SK-N-SH treated with all-trans-retinoic acid at 6 μM for 48 hours (cell line): Measurements from ENCODE around the gene RUNDC1.
"Not testable (repeated sequence)": the region's sequence is repeated elsewhere in the genome, so short reads cannot be mapped to it uniquely, and the experiment has no call there.

Source experiments
- ATAC-seq: fragments of 200-7000 bp; cut with Tn5 transposase; 3 replicates; pipeline ENCODE4 v1.9.1; 2020; ENCODE audit warnings: mild to moderate bottlenecking, moderate library complexity
- BACH2 ChIP-seq: fragments of 250-450 bp; sonication (Bioruptor Pico); IDR thresholded peaks from 2 replicates; pipeline ENCODE4 v1.9.0; 2021; ENCODE audit warnings: mild to moderate bottlenecking, borderline replicate concordance
- CSDC2 ChIP-seq: fragments of 250-450 bp; sonication (Bioruptor Pico); IDR thresholded peaks from 2 replicates; pipeline ENCODE4 v1.5.0; 2020; ENCODE audit warnings: mild to moderate bottlenecking, moderate library complexity
- CSRNP3 ChIP-seq: fragments of 250-450 bp; sonication (Bioruptor Pico); IDR thresholded peaks from 2 replicates; pipeline ENCODE4 v1.5.1; 2021; ENCODE audit warnings: mild to moderate bottlenecking, moderate library complexity
- ESRRG ChIP-seq: fragments of 250-450 bp; sonication (Bioruptor Pico); IDR thresholded peaks from 2 replicates; pipeline ENCODE4 v1.6.1; 2021; ENCODE audit warnings: mild to moderate bottlenecking
- ISL1 ChIP-seq: fragments of 250-450 bp; sonication (Bioruptor Pico); IDR thresholded peaks from 2 replicates; pipeline ENCODE4 v2.1.2; 2022; ENCODE audit warnings: mild to moderate bottlenecking, moderate library complexity
- OSR1 ChIP-seq: fragments of 250-450 bp; sonication (Bioruptor Pico); IDR thresholded peaks from 2 replicates; pipeline ENCODE4 v1.8.0; 2022; ENCODE audit warnings: moderate library complexity, mild to moderate bottlenecking, inconsistent platforms
- PATZ1 ChIP-seq: fragments of 250-450 bp; sonication (Bioruptor Pico); IDR thresholded peaks from 2 replicates; pipeline ENCODE4 v1.8.0; 2020; ENCODE audit warnings: mild to moderate bottlenecking, moderate library complexity, borderline replicate concordance
- PPARA ChIP-seq: fragments of 250-450 bp; sonication (Bioruptor Pico); IDR thresholded peaks from 2 replicates; pipeline ENCODE4 v1.5.0; 2020; ENCODE audit warnings: mild to moderate bottlenecking, borderline replicate concordance
- SNAI2 ChIP-seq: fragments of 250-450 bp; sonication (Bioruptor Pico); IDR thresholded peaks from 2 replicates; pipeline ENCODE4 v1.5.0; 2020; ENCODE audit warnings: mild to moderate bottlenecking, moderate library complexity
- TCF4 ChIP-seq: fragments of 250-450 bp; sonication (Bioruptor Pico); IDR thresholded peaks from 2 replicates; pipeline ENCODE4 v1.8.0; 2021; ENCODE audit warnings: mild to moderate bottlenecking, moderate library complexity, borderline replicate concordance
- TOX ChIP-seq: fragments of 250-450 bp; sonication (Bioruptor Pico); IDR thresholded peaks from 2 replicates; pipeline ENCODE4 v1.8.0; 2021; ENCODE audit warnings: mild to moderate bottlenecking, moderate library complexity, borderline replicate concordance
- ZC3H10 ChIP-seq: fragments of 250-450 bp; sonication (Bioruptor Pico); IDR thresholded peaks from 2 replicates; pipeline ENCODE4 v1.5.1; 2021; ENCODE audit warnings: mild to moderate bottlenecking, moderate library complexity
- ZNF70 ChIP-seq: fragments of 450-650 bp; formaldehyde crosslinking; IDR thresholded peaks from 2 replicates; pipeline ENCODE4 v1.5.0; 2020; ENCODE audit warnings: mild to moderate bottlenecking, moderate library complexity
- ZNF8 ChIP-seq: fragments of 450-650 bp; formaldehyde crosslinking; IDR thresholded peaks from 2 replicates; pipeline ENCODE4 v1.5.0; 2020; ENCODE audit warnings: mild to moderate bottlenecking, moderate library complexity
- TF ChIP-seq, protein P1 (sequence below): fragments of 250-450 bp; sonication (Bioruptor Pico); IDR thresholded peaks from 2 replicates; pipeline ENCODE4 v1.5.1; 2020; ENCODE audit warnings: low read depth, mild to moderate bottlenecking, moderate library complexity
- TF ChIP-seq, protein P2 (sequence below): fragments of 250-450 bp; sonication (Bioruptor Pico); IDR thresholded peaks from 2 replicates; pipeline ENCODE4 v1.5.0; 2020; ENCODE audit warnings: mild to moderate bottlenecking, moderate library complexity
- TF ChIP-seq, protein P3 (sequence below): fragments of 250-450 bp; sonication (Bioruptor Pico); IDR thresholded peaks from 2 replicates; pipeline ENCODE4 v1.8.0; 2021; ENCODE audit warnings: low read depth, mild to moderate bottlenecking, moderate library complexity, borderline replicate concordance

Gene RUNDC1

DNA sequence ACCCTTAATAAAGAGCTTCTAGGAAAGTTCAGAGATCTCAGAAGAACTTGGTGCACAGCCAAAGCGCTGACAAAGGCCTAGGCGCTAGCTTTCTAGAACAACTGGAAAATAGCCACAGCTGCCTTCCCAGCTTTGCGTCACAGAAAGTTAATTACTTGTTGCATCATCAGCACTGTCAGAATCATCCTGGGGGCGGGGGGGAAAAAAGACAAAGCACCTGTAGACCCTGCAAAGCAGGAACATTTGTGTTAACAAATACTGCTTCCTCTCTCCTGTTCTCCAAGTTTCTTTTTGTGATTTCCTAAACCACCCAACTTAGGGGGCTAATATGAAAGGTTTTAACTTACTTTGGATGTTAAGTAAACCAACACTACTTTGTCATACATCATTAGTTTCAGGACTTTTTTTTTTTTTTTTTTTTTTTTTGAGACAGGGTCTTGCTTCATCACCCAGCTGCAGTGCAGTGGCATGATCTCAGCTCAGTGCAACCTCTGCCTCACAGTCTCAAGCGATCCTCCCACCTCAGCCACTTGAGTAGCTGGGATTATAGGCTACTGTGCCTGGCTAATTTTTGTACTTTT, 11.3 kb upstream of the RUNDC1 start:
- no peak for ATAC-seq
- no peak for TF ChIP-seq ZC3H10
- no peak for TF ChIP-seq ISL1 (CRISPR knock-in tag)
- no peak for TF ChIP-seq ZNF8 (CRISPR knock-in tag)
- TF ChIP-seq CSDC2 (CRISPR knock-in tag) = no peak
- TF ChIP-seq ZNF70 = no peak
- no peak for TF ChIP-seq TCF4 (CRISPR knock-in tag)
- TF ChIP-seq ESRRG = no peak
- TF ChIP-seq TOX (CRISPR knock-in tag) = no peak
- no peak for TF ChIP-seq SNAI2 (CRISPR knock-in tag)
- no peak for TF ChIP-seq OSR1 (CRISPR knock-in tag)
- TF ChIP-seq, protein P1, sequence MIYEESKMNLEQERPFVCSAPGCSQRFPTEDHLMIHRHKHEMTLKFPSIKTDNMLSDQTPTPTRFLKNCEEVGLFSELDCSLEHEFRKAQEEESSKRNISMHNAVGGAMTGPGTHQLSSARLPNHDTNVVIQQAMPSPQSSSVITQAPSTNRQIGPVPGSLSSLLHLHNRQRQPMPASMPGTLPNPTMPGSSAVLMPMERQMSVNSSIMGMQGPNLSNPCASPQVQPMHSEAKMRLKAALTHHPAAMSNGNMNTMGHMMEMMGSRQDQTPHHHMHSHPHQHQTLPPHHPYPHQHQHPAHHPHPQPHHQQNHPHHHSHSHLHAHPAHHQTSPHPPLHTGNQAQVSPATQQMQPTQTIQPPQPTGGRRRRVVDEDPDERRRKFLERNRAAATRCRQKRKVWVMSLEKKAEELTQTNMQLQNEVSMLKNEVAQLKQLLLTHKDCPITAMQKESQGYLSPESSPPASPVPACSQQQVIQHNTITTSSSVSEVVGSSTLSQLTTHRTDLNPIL (CRISPR knock-in tag) = no peak
- TF ChIP-seq PATZ1 (CRISPR knock-in tag) = no peak
- TF ChIP-seq CSRNP3 (CRISPR knock-in tag) = no peak
- no peak for TF ChIP-seq PPARA (CRISPR knock-in tag)

GRCh38 chr17:42971589-42971988, 8.8 kb upstream of the RUNDC1 start:
- no peak for TF ChIP-seq TOX (CRISPR knock-in tag)
- TF ChIP-seq, protein P1 (CRISPR knock-in tag) = no peak
- TF ChIP-seq ZNF70 = no peak
- no peak for TF ChIP-seq CSDC2 (CRISPR knock-in tag)
- TF ChIP-seq PATZ1 (CRISPR knock-in tag) = no peak
- TF ChIP-seq, protein P2, sequence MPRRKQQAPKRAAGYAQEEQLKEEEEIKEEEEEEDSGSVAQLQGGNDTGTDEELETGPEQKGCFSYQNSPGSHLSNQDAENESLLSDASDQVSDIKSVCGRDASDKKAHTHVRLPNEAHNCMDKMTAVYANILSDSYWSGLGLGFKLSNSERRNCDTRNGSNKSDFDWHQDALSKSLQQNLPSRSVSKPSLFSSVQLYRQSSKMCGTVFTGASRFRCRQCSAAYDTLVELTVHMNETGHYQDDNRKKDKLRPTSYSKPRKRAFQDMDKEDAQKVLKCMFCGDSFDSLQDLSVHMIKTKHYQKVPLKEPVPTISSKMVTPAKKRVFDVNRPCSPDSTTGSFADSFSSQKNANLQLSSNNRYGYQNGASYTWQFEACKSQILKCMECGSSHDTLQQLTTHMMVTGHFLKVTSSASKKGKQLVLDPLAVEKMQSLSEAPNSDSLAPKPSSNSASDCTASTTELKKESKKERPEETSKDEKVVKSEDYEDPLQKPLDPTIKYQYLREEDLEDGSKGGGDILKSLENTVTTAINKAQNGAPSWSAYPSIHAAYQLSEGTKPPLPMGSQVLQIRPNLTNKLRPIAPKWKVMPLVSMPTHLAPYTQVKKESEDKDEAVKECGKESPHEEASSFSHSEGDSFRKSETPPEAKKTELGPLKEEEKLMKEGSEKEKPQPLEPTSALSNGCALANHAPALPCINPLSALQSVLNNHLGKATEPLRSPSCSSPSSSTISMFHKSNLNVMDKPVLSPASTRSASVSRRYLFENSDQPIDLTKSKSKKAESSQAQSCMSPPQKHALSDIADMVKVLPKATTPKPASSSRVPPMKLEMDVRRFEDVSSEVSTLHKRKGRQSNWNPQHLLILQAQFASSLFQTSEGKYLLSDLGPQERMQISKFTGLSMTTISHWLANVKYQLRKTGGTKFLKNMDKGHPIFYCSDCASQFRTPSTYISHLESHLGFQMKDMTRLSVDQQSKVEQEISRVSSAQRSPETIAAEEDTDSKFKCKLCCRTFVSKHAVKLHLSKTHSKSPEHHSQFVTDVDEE (CRISPR knock-in tag) = no peak
- no peak for TF ChIP-seq ISL1 (CRISPR knock-in tag)
- TF ChIP-seq, protein P3, sequence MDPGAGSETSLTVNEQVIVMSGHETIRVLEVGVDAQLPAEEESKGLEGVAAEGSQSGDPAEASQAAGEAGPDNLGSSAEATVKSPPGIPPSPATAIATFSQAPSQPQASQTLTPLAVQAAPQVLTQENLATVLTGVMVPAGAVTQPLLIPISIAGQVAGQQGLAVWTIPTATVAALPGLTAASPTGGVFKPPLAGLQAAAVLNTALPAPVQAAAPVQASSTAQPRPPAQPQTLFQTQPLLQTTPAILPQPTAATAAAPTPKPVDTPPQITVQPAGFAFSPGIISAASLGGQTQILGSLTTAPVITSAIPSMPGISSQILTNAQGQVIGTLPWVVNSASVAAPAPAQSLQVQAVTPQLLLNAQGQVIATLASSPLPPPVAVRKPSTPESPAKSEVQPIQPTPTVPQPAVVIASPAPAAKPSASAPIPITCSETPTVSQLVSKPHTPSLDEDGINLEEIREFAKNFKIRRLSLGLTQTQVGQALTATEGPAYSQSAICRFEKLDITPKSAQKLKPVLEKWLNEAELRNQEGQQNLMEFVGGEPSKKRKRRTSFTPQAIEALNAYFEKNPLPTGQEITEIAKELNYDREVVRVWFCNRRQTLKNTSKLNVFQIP (CRISPR knock-in tag) = no peak
- TF ChIP-seq CSRNP3 (CRISPR knock-in tag) = no peak
- TF ChIP-seq BACH2 = no peak
- TF ChIP-seq ZNF8 (CRISPR knock-in tag) = no peak
- ATAC-seq = no peak

DNA sequence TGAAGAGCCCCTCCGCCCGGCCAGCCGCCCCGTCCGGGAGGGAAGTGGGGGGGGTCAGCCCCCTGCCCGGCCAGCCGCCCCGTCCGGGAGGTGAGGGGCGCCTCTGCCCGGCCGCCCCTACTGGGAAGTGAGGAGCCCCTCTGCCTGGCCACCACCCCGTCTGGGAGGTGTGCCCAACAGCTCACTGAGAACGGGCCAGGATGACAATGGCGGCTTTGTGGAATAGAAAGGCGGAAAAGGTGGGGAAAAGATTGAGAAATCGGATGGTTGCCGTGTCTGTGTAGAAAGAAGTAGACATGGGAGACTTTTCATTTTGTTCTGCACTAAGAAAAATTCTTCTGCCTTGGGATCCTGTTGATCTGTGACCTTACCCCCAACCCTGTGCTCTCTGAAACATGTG, 7.0 kb upstream of the RUNDC1 start:
- not testable (repeated sequence) for ATAC-seq
